GM21381 (cell line): ENCODE data around the gene CCR8.
"Not testable (repeated sequence)": the region's sequence is repeated elsewhere in the genome, so short reads cannot be mapped to it uniquely, and the experiment has no call there.

ENCODE experiments used
- ATAC-seq: cut with Tn5 transposase; IDR thresholded peaks from one replicate; pipeline ENCODE4 v1.9.1; 2021; ENCODE audit warnings: mild to moderate bottlenecking, moderate library complexity; ENCODE audit not compliant: unreplicated experiment

Gene CCR8

DNA sequence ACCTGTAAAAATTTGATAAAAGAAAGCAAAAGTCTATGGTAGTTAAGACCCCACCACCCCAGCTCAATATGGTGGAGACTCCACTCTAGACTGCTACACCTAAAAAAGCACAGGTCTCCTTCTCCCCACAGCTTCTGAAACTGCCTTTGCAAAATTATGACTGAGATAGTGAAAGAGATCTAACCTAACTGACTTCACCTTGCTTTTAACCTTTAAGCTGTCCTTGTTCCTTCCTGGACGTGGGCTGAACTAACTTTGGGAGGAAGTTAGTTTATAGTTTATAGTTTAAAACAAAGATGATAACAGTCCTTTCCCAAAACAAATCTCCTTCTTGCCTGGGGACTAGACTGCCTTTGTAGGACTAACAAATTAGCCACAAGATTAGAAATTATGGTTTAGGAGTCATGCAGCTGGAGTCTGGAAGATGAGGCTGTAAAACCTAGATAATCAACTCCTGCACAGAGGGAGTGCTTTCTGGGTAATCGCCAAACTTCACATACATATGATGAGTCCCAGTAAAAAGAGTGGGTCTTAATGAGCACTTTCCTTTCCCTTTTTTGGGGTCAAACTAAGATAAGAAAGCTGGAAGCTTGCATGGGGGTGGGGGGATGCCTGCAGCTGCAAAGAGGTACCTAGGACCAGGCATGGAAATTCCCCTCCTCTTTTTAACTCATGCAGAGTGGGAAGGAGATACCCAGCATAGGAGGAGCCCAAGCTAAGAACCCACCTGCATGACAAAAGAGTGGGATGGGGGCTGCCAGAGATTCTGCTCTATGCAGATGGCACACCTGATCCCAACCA is 17.5 kb downstream of the CCR8 start:
- ATAC-seq: peak; percentile 90

DNA sequence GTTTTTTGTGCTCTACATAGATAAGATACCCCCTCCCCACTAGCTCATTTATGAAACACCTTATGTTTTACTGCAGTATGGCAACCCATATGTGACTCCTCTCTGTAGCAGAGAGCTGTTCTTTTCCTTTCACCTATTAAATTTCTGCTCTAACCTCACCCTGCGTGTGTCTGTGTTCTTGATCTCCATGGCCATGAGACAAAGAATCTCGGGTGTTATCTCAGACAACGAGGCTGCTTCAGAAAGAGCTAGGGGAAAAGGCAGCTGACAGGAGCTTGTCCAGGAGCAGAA is 18.0 kb downstream of the CCR8 start:
- ATAC-seq: no peak

GRCh38 chr3:39349080-39349479 is 19.6 kb downstream of the CCR8 start:
- ATAC-seq: no peak

GRCh38 chr3:39350714-39351113 is 21.2 kb downstream of the CCR8 start:
- no peak for ATAC-seq

DNA sequence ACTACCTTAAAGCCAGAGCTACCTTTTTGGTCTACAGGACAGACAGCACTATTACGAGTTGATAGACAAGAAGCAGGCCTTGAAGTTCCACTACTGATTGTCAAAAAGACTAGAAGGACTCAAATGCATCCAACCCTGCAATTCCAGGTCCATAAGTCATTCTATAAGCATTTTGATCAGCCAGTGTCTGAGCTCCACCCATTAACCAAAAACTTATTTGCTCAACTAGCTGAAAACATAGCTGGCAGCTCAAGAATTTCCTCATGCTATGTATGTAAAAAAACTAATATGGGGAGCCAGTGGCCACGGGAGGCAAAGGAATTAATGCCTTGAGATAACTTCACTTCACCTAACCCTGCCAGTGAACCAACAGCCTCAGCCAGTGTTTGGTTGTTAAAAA is 21.6 kb downstream of the CCR8 start:
- ATAC-seq: not testable (repeated sequence)

DNA sequence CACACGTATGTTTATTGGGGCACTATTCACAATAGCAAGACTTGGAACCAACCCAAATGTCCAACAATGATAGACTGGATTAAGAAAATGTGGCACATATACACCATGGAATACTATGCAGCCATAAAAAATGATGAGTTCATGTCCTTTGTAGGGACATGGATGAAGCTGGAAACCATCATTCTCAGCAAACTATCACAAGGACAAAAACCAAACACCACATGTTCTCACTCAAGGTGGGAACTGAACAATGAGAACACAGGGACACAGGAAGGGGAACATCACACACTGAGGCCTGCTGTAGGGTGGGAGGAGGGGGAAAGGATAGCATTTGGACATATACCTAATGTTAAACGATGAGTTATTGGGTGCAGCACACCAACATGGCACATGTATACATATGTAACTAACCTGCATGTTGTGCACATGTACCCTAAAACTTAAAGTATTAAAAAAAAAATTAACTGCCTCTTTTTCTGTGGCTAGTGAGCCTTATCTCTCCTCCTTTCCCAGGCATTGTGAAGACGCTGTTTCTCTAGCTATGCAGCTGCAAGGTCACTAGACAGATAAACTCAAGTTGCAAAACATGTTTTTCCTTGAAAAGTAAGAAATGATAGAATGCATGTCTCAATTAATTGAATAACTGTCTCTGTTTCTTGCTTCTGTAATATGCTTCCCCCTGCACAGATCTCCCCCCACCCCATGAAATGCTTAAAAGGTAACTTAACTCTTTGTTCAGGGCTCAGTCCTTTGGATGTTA is 23.8 kb downstream of the CCR8 start:
- not testable (repeated sequence) for ATAC-seq

DNA sequence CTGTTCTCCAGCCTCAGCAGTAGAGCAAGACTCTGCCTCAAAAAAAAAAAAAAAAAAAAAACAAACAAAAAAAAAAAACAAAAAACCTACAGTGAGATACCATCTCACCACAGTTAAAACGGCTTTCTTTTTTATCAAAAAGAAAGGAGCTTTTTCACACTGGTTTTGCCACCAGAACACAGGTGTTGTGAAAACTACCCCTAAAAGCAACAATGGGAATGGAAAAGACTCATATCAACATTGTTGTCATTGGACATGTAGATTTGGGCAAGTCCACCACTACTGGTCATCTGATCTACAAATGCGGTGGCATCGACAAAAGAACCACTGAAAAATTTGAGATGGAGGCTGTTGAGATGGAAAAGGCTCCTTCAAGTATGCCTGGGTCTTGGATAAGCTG is 28.8 kb downstream of the CCR8 start:
- no peak for ATAC-seq

DNA sequence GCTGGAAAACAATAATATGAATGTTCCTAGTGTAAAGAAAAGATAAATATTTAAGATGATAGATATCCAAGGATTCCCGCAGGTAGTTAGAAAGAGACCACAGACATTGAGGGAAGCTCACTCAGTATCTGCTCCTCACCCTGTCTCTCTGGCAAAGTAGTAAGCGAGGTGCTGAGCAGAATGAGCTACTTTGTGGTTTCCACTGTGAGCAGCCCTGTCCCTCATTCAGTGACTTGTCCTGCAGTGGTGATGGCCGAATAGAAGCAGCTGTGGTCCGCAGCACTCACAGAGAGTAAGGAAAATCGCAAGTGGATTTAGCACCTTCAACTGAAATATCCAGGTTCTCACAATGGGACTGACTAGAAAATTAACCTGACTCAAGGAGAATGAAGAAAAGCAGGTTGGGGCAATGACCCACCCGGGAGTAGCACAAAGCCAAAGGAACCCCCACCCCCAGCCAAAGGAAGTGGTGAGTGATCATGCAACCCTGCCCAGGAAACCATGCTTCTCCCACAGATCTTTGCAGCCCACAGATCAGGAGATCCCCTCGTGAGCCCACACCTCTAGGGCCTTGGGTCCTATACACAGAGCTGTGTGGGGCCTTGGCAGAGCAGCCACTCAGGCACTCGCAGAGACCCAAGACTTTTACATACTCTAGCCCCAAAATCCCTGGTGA is 31.9 kb downstream of the CCR8 start:
- no peak for ATAC-seq

DNA sequence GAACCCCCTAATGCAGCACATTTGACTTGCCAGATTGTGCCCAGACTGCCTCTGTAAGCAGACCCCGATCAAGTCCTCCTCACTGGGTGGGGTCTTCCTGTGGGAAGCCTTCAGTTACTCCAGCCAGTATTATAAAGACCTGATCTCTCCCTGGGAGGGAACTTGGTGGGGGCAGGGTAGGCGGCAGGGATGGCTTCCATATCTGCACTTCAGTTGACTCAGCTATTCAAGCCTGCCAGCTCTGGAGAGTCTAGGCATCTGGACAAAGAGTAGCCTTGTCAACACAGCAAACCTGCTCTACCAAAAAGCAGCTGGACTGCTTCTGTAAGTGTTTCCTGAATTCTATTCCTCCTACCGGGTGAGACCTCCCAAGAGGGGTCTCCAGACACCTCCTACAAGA is 32.7 kb downstream of the CCR8 start:
- ATAC-seq: no peak

- ATAC-seq: no peak
Observed at GRCh38 chr3:39362812-39363211, 33.3 kb downstream of the CCR8 start.

GRCh38 chr3:39370450-39370849 is 40.9 kb downstream of the CCR8 start:
- not testable (repeated sequence) for ATAC-seq

GRCh38 chr3:39372833-39373232 is 43.3 kb downstream of the CCR8 start:
- ATAC-seq: no peak

GRCh38 chr3:39376959-39377634 is 47.6 kb downstream of the CCR8 start:
- no peak for ATAC-seq

- peak; percentile 75 for ATAC-seq
Observed at GRCh38 chr3:39378088-39378487, 48.6 kb downstream of the CCR8 start.

DNA sequence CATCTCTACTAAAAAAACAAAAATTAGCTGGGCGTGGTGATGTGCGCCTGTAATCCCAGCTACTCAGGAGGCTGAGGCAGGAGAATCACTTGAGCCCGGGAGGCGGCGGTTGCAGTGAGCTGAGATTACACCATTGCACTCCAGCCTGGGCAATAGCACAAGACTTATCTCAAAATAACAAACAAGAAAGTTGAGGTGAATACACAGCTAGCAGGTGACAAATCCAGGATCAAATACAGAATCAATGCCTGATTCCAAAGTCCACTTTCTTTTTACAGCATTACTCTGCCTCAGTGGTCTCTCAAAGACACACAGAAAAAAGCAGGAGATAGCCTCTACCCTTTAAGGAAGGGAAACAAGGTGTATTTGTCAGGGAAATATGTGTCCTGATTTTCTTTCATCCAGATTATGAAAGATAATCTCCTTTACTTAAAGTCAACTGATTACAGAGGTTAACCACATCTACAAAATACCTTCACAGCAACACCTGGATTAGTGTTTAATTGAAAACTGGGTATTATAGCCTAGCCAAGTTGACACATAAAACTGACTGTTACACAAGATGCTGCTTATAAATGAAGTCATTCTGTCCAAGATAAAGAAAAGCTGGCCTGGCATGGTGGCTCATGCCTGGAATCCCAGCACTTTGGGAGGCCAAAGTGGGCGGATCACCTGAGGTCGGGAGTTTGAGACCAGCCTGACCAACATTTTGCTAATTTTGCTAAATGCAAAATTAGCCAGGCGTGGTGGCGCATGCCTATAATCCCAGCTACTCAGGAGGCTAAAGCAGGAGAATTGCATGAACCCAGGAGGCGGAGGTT is 49.7 kb downstream of the CCR8 start:
- no peak for ATAC-seq

- no peak for ATAC-seq
Observed at GRCh38 chr3:39379778-39380155, 50.3 kb downstream of the CCR8 start.

GRCh38 chr3:39381432-39381831 is 51.9 kb downstream of the CCR8 start:
- no peak for ATAC-seq
